Stimulated activated CD8-positive, alpha-beta memory T cell treated with anti-CD3 and anti-CD28 coated beads, Interleukin-12 subunit alpha, Interleukin-12 subunit beta, amount 100 ng/mL, for 4 hours (primary cell): Measurements from ENCODE around the gene SLC25A47.

Experiments
- DNase-seq: peaks from one replicate; pipeline ENCODE4 v3.0.0-alpha.2; 2020; ENCODE audit warnings: low read depth

SLC25A47 gene

GRCh38 chr14:100375963-100376735 lies 53.0 kb downstream of the SLC25A47 start, which contains the start of gene WDR25:
TSS of gene WDR25 (plus strand) at chr14:100376485.
- DNase-seq = peak; percentile 93

- DNase-seq = no peak
These were observed 53.6 kb downstream of the SLC25A47 start for GRCh38 chr14:100376751-100377171.
